HL-60/S4 (cell line): ENCODE results near the gene ZCCHC9.
"Not testable (repeated sequence)": the region's sequence is repeated elsewhere in the genome, so short reads cannot be mapped to it uniquely, and the experiment has no call there.

Source experiments
- in situ Hi-C: fragments of 300-500 bp; cut with MboI; formaldehyde crosslinking; loops from 2 replicates; pipeline ENCODE4 v1.14.3; 2022; ENCODE audit warnings: low sequenced_read_pairs

The ZCCHC9 gene, protein sequence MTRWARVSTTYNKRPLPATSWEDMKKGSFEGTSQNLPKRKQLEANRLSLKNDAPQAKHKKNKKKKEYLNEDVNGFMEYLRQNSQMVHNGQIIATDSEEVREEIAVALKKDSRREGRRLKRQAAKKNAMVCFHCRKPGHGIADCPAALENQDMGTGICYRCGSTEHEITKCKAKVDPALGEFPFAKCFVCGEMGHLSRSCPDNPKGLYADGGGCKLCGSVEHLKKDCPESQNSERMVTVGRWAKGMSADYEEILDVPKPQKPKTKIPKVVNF

DNA sequence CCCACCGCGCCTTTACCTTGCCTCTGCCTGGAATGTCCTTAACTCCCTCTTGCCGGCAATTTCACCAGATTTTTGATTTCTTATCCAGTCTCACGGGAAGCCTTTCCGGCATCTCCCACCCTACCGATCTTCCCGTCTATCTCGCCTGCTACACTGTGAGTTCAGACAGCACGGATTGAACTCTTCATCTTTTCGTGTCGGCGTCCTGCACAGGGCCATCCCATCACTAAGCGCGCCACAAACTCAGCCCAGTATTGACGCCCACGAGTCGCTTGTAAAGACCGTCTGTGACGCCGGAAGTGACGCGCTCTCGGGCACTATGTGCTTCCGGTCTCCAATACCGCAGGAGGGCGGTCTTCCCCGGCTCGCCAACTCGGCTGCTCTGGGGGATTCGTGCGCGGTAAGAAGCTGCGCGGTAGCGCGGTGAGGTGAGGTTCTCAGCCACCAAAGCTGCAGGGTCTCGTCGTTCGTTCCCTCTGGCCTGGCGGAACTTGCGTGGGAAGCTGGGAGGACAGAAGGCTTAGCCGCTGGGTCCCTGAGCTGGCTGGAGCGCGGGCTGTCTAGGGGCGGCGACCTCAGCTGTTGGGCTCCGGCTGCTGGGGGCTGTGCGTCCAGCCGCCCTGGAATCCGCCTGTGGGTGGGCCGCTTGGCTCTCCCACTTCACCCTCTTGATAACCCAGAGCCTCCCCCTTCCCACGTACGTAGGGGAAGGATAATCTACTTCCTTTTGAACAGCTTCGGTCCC lies at the start of gene ZCCHC9:
ZCCHC9 (plus strand) TSS at position 317 of the 745 bp plus-strand sequence. CDS start 3,171 bp downstream, outside the sequence.
- in situ Hi-C loops: no loop called here

DNA sequence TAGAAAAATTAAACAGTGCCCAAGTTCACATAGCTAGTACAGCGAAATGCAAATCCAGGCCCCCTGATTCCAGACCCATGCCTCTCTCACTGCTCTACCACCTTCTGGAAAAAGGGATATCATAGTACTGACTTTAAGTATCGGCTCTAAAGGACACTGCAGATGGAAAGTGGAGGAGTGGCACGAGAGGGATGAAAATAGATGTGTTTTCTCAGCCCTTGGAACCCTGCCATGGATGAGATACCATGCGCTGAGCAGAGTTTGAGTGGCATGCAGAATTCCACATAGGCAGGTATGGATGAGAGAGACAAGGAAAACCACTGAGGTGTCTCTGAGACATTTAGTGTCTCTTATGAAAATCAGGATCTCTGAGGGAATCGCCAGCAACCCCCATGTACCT lies 49.5 kb upstream of the ZCCHC9 start:
- in situ Hi-C loops: no loop called here

DNA sequence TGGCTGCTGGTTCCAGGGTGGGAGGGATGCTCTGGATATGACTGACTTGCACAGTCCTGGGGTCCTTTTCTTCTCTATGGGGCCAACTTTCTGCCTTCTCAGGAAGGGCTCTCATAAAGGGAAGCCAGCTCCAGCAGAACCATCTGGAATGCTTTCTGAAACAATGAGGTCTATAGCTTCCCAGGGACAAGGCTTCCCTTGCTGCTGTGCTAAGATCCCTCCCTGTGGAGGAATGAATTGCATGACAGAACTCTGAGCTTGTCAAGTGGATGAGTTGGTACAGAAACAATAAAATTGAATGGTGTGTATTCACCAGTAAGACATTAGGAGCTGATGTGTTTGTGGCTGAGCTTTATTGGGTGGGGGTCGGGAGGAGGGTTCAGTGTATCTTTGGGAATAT lies 48.5 kb upstream of the ZCCHC9 start:
- in situ Hi-C loops: no loop called here

DNA sequence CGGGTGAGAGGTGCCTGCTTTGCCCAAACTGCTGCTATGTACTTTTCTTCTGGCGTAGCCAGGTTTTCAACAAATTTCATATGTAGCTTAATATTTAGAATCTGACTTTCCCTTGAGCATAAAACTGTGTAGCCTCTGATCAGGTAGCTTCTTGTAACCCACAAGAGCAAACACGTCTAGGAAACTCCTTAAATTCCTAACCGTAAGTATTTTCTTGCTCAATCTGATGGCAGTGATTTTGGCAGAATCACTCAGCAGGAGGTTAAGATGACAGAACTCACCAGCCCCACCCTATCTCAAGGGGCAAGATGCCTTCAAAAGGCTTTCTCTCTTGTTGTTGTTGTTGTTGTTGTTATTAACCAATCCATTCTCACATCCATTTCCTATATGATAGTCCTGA lies 47.5 kb upstream of the ZCCHC9 start:
- in situ Hi-C loops: no loop called here

DNA sequence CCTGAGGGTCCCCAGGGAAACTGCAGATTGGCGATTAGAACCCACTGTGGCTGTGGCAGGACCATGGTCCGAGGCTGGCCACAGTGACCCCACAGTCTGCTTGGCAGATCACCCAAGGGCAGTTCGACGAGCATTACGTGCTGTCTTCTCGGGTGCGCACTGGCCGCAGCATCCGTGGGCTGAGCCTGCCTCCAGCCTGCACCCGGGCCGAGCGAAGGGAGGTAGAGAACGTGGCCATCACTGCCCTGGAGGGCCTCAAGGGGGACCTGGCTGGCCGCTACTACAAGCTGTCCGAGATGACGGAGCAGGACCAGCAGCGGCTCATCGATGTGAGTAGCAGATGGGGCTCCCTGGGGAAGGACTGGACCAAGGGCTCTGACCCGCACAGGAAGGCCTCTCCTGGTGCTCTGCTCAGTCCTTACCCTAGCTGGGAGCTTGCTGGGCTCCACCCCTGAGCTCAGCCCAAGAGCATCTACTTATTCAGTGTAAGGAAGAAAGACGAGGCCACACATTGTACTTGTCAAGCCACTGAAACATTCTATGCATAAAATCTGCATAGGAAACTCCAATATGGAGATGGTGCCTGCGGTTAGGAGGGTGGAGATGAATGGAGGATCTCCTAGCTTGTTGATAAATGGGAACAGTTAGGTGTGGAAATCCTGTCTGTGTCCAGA lies 46.4 kb upstream of the ZCCHC9 start:
- in situ Hi-C loops: no loop called here

DNA sequence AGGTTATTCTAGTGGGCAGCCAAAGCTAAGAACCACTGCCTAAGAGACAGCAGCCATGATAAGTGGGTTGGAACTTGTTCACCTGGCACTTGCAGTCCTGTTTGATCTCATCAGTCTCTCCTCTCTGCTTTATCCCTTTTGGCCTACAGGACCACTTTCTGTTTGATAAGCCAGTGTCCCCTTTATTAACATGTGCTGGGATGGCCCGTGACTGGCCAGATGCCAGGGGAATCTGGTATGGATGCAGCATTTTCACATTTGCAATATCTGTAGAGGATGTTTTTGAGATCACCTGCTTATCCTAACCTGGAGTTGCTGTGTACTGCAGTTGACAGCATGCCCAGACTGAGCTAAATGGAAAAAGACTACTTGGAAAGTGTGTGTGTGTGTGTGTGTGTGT lies 44.6 kb upstream of the ZCCHC9 start:
- in situ Hi-C loops: no loop called here

DNA sequence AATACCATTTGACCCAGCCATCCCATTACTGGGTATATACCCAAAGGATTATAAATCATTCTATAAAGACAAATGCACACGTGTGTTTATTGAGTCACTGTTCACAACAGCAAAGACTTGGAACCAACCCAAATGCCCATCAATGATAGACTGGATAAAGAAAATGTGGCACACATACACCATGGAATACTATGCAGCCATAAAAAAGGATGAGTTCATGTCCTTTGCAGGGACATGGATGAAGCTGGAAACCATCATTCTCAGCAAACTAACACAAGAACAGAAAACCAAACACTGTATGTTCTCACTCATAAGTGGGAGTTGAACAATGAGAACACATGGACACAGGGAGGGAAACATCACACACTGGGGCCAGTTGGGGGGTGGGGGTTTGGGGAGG lies 38.6 kb upstream of the ZCCHC9 start:
- in situ Hi-C loops: not testable (repeated sequence)

DNA sequence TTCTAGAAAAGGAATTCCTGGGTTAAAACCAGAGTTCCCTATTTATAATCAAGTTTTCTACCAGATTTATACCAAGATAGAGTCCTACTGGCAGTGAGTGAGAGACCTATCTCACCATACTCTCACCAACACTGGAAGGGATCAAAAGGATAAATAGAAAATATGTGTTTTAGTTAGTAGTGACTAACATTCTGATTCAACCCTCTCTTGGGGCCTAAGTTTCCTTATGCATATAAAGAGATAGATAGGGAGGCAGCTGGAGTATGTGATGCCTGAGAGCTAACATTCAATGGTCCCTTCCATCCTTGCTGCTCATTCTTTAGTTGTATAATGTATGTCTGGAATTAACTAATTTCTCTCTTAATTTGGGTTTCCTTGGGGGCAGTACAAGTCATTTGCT lies 36.3 kb upstream of the ZCCHC9 start:
- in situ Hi-C loops: no loop called here

DNA sequence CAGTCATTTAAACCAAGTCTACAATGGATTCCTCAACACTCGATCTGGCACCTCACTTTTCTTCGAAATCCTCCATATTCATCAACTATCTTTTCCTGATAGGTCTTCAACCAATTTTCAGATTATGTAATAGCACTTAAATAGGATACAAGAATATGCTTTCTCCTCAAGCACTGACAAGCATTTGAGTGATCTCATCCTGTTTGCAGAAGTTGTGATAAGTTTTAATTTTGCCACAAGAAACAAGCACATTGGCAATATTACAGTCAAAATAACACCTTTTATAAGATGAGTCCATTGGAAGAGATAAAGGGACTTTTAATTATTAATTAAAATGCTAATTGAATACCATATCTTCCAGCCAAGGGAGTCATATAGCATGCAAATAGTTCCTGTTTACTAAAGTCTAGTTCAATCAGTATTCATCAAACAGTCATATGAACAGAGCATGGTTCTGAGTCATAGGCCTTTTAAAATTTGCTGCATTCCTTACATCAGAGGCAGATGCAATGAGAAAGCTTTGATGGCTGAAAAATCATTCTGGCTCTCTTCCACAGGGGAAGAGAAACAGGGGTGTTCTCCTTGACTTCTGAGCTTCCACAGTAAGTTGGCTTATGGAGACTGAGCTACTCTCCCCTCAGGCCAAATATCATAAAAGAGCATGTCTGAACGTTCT lies 32.7 kb upstream of the ZCCHC9 start:
- in situ Hi-C loops: no loop called here

DNA sequence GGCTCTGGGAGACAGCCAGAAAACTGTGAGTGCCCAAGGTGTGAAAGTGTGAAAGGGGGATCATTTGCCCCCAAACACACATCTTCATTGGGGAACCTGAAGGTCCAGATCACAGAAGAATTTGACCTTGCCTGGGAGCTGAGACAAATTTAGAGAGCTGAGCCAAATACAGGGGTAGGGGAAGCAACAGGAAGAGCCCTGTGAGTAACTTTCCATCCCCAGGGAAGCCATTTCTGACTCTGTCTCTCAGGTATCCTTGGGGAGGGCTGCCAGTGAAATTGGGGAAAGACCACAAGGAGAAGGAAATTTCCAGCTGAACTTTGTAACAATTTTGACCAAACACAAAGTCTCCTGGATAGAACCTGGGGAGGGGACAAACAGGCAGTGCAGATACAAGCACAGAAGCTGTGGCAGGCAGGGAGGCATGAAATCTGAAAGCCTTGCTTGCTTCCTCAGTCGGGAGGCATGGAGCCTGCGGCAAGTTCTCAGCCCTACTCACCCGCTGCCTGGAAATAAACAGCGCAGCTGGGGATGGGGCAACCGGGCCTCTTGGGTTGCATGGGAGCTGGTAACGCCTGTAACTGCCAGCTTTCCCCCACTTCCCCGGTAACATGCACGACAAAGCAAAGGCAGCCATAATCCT lies 31.5 kb upstream of the ZCCHC9 start:
- in situ Hi-C loops: no loop called here

DNA sequence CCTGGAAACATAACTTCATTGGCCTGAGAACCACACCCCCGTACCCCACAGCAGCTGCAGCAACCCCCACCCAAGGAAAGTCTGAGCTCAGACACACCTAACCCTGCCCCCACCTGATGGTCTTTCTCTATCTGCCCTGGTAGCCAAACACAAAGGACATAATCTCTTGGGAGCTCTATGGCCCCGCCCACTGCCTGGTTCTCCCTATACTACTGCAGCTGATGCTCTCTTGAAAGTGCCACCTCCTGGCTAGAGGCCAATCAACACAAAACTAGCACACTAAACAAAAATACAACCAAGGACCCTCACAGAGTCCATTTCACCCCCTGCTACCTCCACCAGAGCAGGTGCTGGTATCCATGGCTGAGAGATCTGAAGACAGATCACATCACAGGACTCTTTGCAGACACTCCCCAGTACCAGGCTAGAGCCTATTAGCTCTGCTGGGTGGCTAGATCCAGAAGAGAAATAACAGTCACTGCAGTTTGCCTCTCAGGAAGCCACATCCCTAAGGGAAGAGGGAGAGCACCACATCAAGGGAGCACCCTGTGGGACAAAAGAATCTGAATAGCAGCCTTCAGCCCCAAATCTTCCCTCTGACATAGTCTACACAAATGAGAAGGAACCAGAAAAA lies 30.9 kb upstream of the ZCCHC9 start:
- in situ Hi-C loops: not testable (repeated sequence)

DNA sequence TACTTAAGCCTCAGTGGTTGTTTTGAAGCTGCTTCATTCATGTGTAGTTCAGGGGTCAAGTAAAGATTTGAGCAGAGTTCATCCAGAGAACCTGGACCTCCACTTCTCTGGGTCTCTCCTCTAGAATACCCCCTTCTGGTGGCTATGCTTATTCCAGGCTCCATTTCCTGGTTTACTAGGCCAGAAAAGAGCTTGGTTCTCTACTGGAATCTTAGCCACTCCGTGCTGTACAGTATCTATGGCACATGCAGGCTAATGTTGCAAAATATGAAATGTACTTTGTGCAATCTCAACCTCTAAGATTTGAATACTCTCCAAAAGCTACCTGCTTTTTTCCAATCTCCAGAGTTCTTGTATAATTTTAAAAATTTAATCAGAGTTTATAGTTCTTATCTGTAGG lies 17.4 kb upstream of the ZCCHC9 start:
- in situ Hi-C loops: no loop called here

DNA sequence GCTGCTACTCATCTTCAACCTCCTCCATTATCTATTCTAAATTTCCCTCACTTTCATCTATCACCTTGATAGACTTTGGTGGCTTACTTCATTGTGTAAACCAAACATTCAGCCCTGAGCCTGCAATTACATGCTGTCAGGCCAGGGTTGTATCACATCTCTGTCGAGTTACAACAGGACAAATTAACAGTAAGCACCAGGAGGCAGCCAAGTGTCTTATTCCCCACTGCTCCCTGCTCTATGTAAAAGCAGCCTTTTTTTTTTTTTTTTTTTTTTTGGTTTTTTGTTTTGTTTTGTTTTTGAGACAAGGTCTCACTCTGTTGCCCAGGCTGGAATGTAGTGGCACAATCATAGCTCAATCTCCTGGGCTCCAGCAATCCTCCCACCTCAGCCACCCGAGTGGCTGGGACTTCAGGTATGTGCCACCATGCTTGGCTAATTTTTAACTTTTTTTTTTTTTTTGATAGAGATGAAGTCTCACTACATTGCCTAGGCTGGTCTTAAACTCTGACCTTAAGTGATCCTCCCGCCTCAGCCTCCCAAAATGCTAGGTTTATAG lies 15.2 kb upstream of the ZCCHC9 start:
- in situ Hi-C loops: no loop called here

DNA sequence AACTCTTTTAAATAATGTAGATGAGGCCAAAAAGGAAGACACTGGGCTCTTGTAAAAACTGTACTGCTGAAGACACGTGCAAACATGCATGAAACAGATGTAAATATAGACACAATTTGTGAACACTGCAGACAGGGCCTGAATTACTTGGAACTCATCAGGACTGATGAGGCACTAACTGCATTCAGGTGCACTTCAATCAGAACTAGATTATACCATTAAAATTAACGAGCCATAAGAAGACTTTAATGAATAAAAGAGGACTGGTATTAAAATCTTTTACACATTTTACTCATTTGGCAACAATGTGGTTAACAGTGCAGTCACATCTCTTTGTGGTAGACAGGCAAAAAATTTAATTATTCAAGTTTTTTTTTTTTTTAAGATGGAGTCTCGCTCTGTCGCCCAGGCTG lies 13.4 kb upstream of the ZCCHC9 start:
- in situ Hi-C loops: no loop called here

DNA sequence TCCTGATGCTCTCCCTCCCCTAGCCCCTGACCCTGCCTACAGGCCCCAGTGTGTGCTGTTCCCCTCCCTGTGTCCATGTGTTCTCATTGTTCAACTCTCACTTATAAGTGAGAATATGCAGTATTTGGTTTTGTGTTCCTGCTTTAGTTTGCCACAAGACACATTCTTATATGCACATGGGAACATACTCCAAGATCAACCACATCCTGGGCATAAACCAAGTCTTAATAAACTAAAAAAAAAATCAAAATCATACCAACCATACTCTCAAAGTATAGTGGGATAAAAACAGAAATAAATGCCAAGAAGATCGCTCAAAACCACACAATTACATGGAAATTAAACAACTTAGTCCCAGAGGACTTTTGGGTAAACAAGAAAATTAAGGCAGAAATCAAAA lies 11.2 kb upstream of the ZCCHC9 start:
- in situ Hi-C loops: no loop called here

DNA sequence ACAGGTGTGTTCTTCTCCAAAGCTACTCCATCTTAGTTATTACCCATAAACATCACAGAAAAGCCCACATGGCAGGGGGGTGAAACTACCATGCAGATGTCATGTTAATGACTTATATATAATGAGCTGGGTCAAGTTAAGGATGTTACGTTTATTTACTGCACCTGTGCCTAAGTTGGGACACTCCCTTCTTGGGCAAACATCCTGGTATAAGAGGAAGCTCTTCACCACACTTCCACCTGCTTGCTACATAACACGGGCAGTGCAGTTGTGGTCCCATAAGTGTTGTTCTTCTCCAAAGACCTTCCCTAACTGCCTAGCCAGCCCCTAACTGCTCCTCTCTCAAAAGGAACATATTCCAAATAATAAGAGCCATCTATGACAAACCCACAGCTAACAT lies 9.3 kb upstream of the ZCCHC9 start:
- in situ Hi-C loops: no loop called here

DNA sequence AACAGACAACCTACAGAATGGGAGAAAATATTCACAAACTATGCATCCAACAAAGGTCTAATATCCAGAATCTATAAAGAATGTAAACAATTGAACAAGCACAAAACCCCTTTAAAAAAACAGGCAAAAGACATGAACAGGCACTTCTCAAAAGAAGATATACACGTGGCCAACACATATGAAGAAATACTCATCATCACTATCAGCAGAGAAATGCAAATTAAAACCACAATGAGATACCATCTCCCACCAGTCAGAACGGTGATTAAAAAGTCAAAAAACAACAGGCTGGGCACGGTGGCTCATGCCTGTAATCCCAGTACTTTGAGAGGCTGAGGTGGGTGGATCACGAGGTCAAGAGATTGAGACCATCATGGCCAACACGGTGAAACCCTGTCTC lies 7.4 kb upstream of the ZCCHC9 start:
- in situ Hi-C loops: not testable (repeated sequence)

DNA sequence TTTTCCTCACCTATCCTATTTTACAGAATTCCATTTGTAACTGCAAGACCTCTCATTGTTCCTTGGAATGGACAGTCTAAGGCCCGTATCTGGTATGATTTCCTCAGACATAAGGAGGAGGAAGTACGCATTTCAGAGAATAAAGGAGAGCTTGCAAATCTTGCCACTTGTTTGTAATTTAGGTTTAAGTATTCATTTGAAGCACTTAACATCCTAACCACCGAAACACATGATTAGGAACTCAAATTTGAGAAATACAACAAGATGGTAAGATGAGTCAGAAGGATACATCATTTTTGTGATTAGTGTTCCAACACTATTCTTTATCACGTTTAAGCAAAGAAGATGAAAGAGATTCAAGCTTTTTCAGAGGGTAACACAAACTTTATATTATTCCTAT lies 3.9 kb upstream of the ZCCHC9 start:
- in situ Hi-C loops: no loop called here

DNA sequence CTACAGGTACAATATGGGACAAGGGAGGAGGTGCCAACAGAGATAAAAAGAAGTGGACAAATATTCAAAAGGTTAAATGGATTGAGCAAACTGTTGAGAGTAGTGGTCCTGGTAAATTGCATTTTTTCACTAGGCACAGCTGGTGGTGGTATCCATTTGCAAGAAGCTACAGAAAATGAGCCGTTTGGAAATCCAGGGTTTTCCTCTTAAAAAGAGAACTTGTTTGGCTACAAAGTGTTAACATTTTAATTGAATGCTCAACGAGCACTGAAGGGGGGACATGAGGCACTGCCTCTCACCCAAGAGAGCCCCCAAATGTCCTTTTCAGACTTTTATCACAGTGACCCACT lies 491 bp upstream of the ZCCHC9 start:
- in situ Hi-C loops: no loop called here

DNA sequence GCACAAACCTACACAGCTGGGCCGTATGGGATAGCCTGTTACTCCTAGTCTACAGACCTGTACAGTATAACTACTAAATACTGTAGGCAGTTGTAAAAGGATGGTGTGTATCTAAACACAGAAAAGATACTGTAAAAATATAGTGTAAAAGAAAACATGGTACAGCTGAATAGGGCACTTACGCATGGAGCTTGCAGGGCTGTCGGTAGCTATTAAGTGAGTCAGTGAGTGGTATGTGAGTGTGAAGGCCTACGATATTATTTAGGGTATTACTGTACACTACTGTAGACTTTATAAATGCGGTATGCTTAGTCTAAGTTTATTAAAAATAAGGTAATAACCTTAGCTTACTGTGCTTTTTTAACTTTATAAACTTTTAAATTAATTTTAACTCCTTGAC lies 1.2 kb downstream of the ZCCHC9 start:
- in situ Hi-C loops: no loop called here
